ENCODE data around the gene PRCP.

Gene PRCP

GRCh38 chr11:82775218-82775617, 125.0 kb downstream of the PRCP start:
- H3K36me3 ChIP-seq (ENCODE audit: control insufficient read depth in 1 of 2, insufficient read depth in 2 of 2, low read length in 2 of 2), result no peaks in the 10 kb centered on the region
- no peak overlapping the region for H3K4me3 ChIP-seq (ENCODE audit: low read depth in 1 of 2, low read length in 2 of 2)
- peaks cover 0 to 5% of the 10 kb centered on the region in 2 donors for H3K9me3 ChIP-seq (ENCODE audit: control insufficient read depth in 1 of 2, low read length in 2 of 2)
- no peaks in the 10 kb centered on the region for H3K4me1 ChIP-seq (ENCODE audit: control insufficient read depth in 1 of 2, insufficient read depth in 2 of 2, low read length in 2 of 2)
- H3K27ac ChIP-seq (ENCODE audit: low read length), result no peak overlapping the region
- no peaks in the 10 kb centered on the region for H3K27me3 ChIP-seq (ENCODE audit: low read depth, low read length)

Measured in muscle layer of duodenum (tissue), 2 donors.